Measurements from ENCODE around the gene ALPK1.
"Not testable (repeated sequence)": the region's sequence is repeated elsewhere in the genome, so short reads cannot be mapped to it uniquely, and the experiment has no call there.

- not testable (repeated sequence) for TF ChIP-seq CTCF, POLR2A, POLR2AphosphoS5 (IDR thresholded peaks at IDR 0.05)
These were observed 145.1 kb downstream of the ALPK1 start for GRCh38 chr4:112442226-112442625.

All from prostate gland (tissue), 2 donors.